RKO (cell line): Measurements from ENCODE around the gene CRYGD.
A peak's percentile ranks its signal among the peaks of the same experiment; 100 is the strongest.

Source experiments
- DNase-seq: peaks from one replicate; pipeline ENCODE4 v3.0.0-alpha.2; 2016; ENCODE audit warnings: low spot score

CRYGD gene

GRCh38 chr2:208083807-208084206 is 40.5 kb downstream of the CRYGD start:
- no peak for DNase-seq

- DNase-seq, result no peak
These were observed 47.0 kb downstream of the CRYGD start for GRCh38 chr2:208077276-208077675.

- DNase-seq, result no peak
These were observed 49.5 kb downstream of the CRYGD start for GRCh38 chr2:208074610-208075356.

GRCh38 chr2:208072250-208072892 is 52.0 kb downstream of the CRYGD start:
- DNase-seq, result peak; percentile 72
